Psoas muscle (tissue), 8 donors: ENCODE data around the gene PSMD7. TPM values are rescaled to one million over a fixed set of nuclear protein-coding genes. Genes with fewer than 3 reads are reported as not detected.

Source experiments
- ATAC-seq, 4 donors: fragments of 200-7000 bp; cut with Tn5 transposase; one replicate each; pipeline ENCODE4 v1.9.1; 2020; ENCODE audit warnings: moderate library complexity in 3 of 4, mild to moderate bottlenecking in 2 of 4
- DNase-seq, 2 donors: peaks; one replicate each; pipeline ENCODE4 v3.0.0-alpha.2; 2020
- H3K27ac ChIP-seq: fragments of 200-600 bp; one replicate; pipeline ENCODE4 v1.8.0; 2022
- H3K27me3 ChIP-seq, 3 donors: fragments of 200-600 bp in 1 of 3; one replicate each; pipeline versions ENCODE4 v1.6.1 to v1.8.0; 2013 to 2022; ENCODE audit warnings: low read length in 2 of 3, mild to moderate bottlenecking in 2 of 3, moderate library complexity in 1 of 3; ENCODE audit not compliant: insufficient read depth in 3 of 3
- H3K36me3 ChIP-seq, 2 donors: fragments of 200-600 bp in 1 of 2; one replicate each; pipeline versions ENCODE4 v1.6.1 to v1.8.0; 2013 to 2022; ENCODE audit warnings: low read depth in 1 of 2, mild to moderate bottlenecking in 1 of 2, moderate library complexity in 1 of 2; ENCODE audit not compliant: insufficient read depth in 1 of 2
- H3K4me1 ChIP-seq: fragments of 200-600 bp; one replicate; pipeline ENCODE4 v1.8.0; 2022
- H3K4me3 ChIP-seq: fragments of 200-600 bp; one replicate; pipeline ENCODE4 v1.8.0; 2022; ENCODE audit warnings: mild to moderate bottlenecking
- H3K9me3 ChIP-seq: fragments of 200-600 bp; one replicate; pipeline ENCODE4 v1.8.0; 2022
- WGBS, 3 donors: extraction: QIAGEN DNeasy Blood & Tissue Kit; methylation state at CpG; one replicate each; pipeline versions ENCODE4 v1.1.6 to v1.1.7; 2013; 5-methylcytosine and 5-hydroxymethylcytosine counted together
- intact Hi-C, 2 donors: fragments of 100-400 bp; cut with DNase I; formaldehyde crosslinking; loops; one replicate each; pipeline versions ENCODE4 v1.11.0 to v1.14.2; 2022
- polyA plus RNA-seq, 3 donors: library from polyadenylated mRNA; stranded (reverse); fragments of 200-250 nt; gene quantifications; one replicate each; pipeline ENCODE4 v1.2.3, GENCODE V29; 2013
- total RNA-seq, 4 donors: library from RNA; stranded (reverse); fragmentation: NEBNext Ultra II Directional in 2 of 4; extraction: Animal tissue kit (Norgen Biotek cat#: 25700) in 2 of 4; gene quantifications; one replicate each; pipeline versions ENCODE4 v1.2.1 to v1.2.4, GENCODE V29; 2021 to 2023
- TF ChIP-seq, protein P1 (sequence below): fragments of 200-600 bp; IDR thresholded peaks from one replicate; pipeline ENCODE4 v1.8.0; 2022; ENCODE audit warnings: antibody characterized with exemption
- donor health status: healthy with polysubstance abuse.
- donor health status: DM: no; HTN: no; CAD: no; lungs with moderate emphysema.
- donor health status: Bipolar disorder and iron deficiency.
- donor health status: healthy.
- donor health status: DM: yes; HTN: yes; CAD: no.
- donor health status: DM: no; HTN: no; CAD: no.
- donor health status: DM: no; HTN: no; CAD: no.
- donor health status: DM: yes; HTN: yes; CAD: no.

The PSMD7 gene
- total and polyA plus RNA-seq, 7 donors = 122 to 230 (median 201) TPM

DNA sequence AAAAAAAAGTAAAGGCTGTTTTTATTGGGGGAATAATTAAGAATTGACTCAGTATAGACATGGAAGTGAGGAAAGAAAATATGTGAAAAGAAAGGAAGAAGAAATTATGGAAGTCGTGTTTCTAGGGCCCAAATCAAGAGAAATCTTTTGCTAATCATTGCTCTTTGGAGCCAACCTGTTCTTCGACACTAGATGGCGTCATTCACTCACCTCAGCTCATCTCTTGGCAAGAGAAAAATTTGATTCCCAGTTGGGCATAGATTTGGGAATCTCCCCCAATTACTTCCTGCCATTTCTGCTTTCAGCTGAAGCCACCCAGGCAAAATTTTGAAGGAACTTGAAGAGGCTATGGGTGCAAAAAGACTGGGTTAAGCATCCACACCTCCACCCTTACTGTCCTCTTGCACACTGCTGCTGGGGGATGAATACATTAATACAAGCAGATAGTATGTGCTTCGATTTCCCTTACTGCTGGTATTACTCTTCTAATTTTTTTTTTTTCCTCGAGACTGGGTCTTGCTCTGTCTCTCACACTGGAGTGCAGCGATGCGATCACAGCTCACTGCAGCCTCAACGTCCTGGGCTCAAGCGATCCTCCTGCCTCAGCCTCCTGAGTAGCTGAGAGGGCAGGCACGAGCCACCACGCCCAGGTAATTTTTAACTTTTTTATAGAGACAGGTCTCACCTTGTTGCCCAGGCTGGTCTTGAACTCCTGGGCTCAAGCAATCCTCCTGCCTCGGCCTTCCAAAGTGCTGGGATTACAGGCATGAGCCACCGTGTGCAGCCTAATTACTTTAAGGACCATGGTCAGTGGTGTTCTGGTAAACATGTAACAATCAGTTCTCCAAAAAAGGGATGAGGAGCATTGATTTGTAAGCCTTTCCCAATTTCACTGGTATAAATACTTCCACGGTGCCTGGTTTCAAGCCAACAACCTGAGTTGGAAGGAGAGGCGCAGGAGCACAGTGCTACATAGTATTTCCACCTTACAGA, 13.5 kb downstream of the PSMD7 start:
- Histone ChIP-seq H3K27ac (no peak overlapping the region), H3K4me3 (no peak overlapping the region), H3K9me3 (no peaks in the 10 kb centered on the region), H3K4me1 (no peaks in the 10 kb centered on the region), H3K27me3 (no peaks in the 10 kb centered on the region), H3K36me3 (peaks cover 7 to 31% of the 10 kb centered on the region in 2 donors)
- no peak for DNase-seq
- intact Hi-C loops = loop anchor here (5.0 to 10.0 kb wide), 2 partner anchors 122 to 125 kb away; no protein-coding TSS in a partner anchor
- TF ChIP-seq, protein P1, sequence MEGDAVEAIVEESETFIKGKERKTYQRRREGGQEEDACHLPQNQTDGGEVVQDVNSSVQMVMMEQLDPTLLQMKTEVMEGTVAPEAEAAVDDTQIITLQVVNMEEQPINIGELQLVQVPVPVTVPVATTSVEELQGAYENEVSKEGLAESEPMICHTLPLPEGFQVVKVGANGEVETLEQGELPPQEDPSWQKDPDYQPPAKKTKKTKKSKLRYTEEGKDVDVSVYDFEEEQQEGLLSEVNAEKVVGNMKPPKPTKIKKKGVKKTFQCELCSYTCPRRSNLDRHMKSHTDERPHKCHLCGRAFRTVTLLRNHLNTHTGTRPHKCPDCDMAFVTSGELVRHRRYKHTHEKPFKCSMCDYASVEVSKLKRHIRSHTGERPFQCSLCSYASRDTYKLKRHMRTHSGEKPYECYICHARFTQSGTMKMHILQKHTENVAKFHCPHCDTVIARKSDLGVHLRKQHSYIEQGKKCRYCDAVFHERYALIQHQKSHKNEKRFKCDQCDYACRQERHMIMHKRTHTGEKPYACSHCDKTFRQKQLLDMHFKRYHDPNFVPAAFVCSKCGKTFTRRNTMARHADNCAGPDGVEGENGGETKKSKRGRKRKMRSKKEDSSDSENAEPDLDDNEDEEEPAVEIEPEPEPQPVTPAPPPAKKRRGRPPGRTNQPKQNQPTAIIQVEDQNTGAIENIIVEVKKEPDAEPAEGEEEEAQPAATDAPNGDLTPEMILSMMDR = peak; percentile 72
- WGBS, 3 donors = 71 to 74% (median 74%) methylated on average over 15 of the region's 15 CpGs
- peak in 2 of 4 donors; percentile 48 to 66 for ATAC-seq

DNA sequence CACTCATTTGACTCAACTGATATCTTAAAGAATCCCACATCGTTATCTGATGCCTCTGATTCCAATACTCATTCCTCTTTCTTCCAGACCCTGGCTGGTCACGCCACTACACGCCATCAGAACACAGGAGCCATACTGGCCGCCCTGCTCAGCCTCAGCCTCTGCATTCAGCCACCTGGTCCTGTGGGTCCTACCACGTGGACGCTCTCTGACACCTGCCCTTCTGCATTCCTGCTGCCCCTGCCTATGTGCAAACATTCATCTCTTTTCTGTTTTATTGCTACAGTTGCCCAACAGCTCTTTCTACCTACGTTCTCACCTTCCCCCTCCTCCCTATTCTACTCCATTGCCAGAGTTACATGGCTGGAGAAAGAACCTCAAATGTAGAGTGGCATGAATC, 18.4 kb downstream of the PSMD7 start:
- Histone ChIP-seq H3K9me3 (no peaks in the 10 kb centered on the region), H3K36me3 (no peaks in the 10 kb centered on the region), H3K4me1 (no peaks in the 10 kb centered on the region), H3K27ac (no peak overlapping the region), H3K27me3 (no peaks in the 10 kb centered on the region), H3K4me3 (no peak overlapping the region)
- intact Hi-C loops = loop anchor here in 1 of 2 donors (10.0 kb wide), 1 partner anchor 120 kb away; no protein-coding TSS in a partner anchor
- TF ChIP-seq, protein P1 = no peak
- ATAC-seq = no peak
- DNase-seq = no peak
- WGBS, 3 donors = 86 to 95% (median 91%) methylated on average over 7 of the region's 7 CpGs

DNA sequence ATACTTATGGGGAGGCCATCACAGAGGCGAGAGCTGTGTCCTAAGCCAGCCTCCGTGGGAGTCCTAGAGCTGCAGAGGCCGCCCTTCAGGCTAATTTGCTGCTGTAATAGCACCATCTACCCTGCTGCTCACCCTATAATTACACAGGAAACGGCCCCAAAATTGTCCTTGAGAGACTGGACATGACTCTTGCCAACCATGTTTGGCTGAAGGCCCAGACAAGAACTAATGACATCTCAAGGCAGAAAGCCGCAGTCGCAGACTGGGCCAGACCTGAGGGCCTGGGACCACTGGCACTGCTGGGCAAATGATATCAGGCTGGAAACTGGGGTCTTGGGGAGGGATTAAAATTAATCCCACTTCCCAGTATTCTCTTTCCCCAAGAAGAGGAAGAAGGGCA, 24.1 kb downstream of the PSMD7 start:
- no peaks in the 10 kb centered on the region for H3K27me3 ChIP-seq
- H3K27ac ChIP-seq = peak overlapping the region; percentile 11
- H3K36me3 ChIP-seq = peaks cover 0 to 11% of the 10 kb centered on the region in 2 donors
- ATAC-seq (no peak), DNase-seq (no peak)
- H3K4me3 ChIP-seq = no peak overlapping the region
- TF ChIP-seq, protein P1 = no peak
- intact Hi-C loops = no loop called here
- H3K4me1 ChIP-seq = peaks cover 10% of the 10 kb centered on the region
- WGBS, 3 donors = 50 to 59% (median 50%) methylated on average over 6 of the region's 6 CpGs
- no peaks in the 10 kb centered on the region for H3K9me3 ChIP-seq

DNA sequence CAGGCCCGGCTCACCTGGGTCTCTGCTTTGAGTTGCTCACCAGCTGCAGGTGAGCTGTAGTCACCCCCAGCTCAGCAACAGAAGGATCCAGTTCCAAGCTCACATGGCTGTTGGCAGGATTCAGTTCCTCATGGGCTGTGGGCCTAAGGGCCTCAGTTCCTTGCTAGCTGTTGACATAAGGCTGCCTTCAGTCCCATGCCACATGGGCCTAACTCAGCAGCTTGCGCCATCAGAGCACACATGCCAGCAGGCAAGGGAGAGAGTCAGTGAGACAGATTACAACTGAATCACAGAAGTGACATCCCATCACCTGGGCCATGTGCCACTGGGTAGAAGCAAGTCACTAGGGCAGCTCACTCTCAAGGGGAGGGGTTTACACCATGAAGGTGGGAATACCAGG, 24.7 kb downstream of the PSMD7 start:
- no peaks in the 10 kb centered on the region for H3K27me3 ChIP-seq
- ATAC-seq (peak; percentile 59 to 83 (median 72)), DNase-seq (peak; percentile 46 to 58)
- peak overlapping the region; percentile 11 for H3K27ac ChIP-seq
- H3K9me3 ChIP-seq = no peaks in the 10 kb centered on the region
- intact Hi-C loops = no loop called here
- no peak overlapping the region for H3K4me3 ChIP-seq
- 81 to 93% (median 91%) methylated on average over 2 of the region's 2 CpGs for WGBS, 3 donors
- TF ChIP-seq, protein P1 = no peak
- H3K4me1 ChIP-seq = peaks cover 10% of the 10 kb centered on the region
- peaks cover under 1 to 18% of the 10 kb centered on the region in 2 donors for H3K36me3 ChIP-seq
